DMS79 (cell line): ENCODE measurements around the gene ATP6V1A.

Source experiments
- DNase-seq: peaks from one replicate; lab custom pipeline; 2025; lab: John Stamatoyannopoulos, UW

The ATP6V1A gene

DNA sequence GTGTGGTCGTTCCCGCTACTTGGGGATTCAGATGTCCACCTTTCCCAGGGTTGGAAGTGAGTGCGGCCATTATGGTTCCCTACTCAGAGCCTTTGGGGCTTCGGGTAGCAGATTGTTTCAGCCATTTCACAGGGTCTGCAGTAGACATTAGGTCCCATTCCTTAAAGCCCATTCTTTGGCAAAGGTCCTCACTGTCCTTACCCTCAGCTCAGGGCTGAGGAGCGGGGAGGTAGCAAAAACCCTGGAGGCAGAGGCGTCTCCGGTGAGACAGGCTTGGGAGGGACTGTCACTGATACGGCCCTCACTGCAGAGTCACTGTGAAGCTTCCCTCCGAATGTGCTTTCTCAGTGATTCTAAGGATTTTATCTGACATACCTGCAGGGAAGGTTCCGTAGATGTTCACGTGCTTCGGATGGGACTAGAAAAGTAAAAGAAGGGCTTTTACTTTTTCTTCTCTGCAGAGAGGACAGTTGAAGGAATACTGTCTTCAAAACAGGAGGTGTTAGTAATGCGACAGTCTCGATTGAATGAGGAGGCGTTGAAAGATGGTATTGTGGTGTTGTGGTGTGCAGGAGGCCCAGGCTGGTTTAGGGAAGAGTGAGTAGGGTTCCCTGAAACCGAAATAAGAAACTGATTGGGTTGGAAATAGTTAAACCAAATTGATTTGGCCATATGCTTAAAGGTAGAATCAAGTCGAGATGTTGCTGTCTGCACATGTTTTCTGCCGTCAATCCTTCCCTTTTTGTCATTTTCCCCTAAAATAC is 630 bp downstream of the ATP6V1A start:
- DNase-seq = no peak

DNA sequence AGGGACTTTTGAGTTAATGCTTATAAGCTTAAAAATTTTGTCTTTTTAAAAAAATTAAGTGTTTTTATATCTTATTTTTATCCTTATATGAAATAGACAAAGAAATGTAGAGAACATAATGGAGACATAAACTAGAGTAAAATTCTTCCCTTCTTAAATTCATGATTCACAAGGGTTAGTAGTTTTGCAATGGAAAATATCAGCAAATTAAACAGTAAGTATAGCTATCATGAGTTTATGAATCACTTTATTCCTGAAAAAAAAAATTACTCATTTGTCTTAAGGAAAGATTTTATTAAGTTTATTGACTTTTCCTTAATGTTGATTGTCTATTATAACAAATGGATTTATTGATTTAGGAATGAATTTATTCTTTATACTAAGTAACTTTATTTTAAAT is 4.3 kb downstream of the ATP6V1A start:
- DNase-seq = no peak

DNA sequence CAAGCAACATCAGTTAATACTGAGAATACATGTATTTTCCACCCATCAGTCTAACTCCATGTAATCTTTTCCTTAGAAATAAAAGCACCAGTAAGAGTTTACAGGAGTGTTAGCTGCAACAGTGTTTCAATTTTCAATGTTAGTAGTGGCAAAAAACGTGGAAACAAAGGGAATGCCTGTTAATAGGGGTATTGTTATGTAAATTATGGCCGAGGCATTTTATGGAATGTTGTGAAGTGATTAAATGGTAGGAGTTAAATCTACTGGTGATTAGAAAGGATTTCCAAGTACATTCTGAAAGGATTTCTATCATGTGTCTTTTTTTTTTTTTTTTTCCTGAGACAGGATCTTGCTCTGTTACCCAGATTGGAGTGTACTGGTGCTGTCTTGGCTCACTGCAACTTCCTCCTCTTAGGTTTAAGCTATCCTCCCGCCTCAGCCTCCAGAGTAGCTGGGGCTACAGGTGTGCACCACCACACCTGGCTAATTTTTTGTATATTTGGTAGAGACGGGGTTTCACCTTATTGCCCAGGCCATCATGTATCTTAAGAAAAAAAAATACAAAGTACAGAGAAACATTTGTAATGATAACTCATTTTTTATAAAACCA is 6.6 kb downstream of the ATP6V1A start:
- DNase-seq = no peak

DNA sequence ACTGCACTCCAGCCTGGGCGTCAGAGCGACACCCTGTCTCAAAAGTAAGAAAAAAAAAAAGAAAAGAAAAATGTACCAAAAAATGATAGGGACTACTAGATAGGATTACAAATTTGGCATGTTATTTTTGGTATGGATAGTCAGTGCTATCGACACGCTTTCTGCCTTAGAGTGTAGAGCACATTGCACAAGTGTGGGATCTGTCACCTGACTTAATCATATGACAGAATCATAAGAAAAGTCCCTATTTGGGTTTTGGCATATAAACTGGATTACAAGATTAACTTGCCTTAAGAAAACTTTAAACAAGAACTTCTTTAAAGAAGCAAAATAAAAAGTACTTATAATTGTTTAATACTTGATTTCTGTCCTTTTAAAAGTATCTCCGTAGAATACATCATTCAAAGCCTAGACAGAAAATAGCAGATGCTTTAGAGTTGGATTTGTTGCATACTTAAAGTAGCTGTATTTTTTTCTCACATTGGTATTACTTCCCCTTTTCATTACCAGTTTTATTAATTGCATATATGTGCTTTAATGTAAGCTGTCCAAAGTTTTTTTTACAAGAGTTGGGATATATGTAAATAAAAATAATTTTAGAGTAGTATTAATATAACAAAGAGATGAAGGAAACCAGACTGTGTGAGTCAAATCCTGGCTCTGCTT is 7.8 kb downstream of the ATP6V1A start:
- DNase-seq = no peak

DNA sequence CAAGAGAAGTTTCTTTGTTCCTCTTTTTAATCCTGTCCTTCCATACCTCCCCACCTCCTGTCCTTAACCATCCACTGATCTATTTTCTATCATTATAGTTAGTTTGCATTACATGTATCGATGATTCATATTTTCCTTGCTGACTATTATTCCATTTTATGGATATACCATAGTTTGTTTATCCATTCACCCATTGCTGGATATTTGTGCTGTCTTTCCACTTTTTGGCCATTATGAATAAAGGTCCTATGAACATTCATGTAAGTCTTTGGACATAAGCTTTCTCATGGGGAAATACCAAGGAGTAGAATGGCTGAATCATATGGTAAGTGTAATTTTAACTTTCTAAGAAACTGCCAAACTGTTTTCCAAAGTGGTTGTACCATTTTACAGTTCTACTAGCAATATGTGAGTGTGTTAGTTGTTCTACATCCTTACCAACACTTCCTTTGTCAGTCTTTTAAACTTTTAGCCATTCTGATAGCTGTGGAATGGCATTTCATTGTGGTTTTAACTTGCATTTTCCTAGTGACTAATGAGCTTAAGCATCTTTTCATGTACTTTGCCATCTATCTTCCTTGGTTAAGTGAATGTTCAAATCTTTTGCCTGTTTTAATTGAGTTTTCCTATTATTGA is 11.7 kb downstream of the ATP6V1A start:
- no peak for DNase-seq

DNA sequence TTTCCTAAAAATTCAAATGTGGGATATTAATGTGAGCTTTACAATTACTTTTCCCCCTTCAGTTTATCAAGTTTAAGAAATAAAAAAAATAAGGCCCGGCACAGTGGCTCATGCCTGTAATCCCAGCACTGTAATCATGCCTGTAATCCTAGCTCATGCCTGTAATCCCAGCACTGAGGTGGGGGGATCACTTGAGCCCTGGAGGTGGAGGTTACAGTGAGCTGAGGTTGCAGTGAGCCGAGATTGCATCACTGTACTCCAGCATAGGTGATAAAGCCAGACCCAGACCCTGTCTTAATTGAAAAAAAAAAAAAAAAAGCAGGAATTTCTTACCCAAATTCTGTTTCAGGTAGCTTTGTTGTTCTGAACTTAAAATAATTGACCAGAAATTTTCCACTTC is 17.9 kb downstream of the ATP6V1A start:
- DNase-seq = no peak

DNA sequence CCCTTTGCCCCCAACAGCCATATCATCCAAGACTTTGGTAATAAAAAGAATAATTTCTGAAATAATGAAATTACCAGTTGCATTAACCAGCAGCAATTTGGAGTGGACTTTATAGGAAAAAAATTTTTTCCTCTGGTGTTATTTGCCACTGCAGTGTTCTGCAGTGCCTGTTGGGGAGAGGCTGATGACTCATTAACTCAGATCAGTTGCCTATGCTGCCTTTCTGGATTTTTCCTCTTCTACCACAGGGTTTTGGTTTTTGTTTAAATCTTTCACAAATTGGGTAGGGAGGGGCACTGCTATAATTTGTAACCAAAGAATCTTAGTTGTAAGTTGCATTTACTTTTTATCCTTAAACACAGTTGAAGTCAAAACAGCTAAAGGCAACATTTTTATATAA is 22.7 kb downstream of the ATP6V1A start:
- no peak for DNase-seq

DNA sequence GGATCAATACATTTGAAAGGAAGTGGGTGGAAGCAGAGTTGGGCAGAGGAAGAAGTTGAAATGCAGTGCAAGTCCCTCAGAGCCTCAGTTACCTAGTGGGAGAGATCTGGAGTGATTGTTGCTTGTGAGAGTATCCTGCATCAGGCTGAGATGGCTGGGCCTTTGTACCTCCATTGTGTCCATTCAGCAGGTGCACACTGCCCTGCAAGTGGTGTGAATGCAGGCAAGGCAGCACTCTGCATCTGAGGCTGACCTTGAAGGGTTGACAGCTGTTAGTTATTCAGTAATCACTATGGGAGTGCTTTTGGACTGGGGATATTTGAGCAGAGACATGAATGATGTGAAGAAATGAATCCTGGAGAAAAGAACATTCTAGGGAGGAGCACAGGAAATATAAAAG is 25.2 kb downstream of the ATP6V1A start:
- DNase-seq = no peak

DNA sequence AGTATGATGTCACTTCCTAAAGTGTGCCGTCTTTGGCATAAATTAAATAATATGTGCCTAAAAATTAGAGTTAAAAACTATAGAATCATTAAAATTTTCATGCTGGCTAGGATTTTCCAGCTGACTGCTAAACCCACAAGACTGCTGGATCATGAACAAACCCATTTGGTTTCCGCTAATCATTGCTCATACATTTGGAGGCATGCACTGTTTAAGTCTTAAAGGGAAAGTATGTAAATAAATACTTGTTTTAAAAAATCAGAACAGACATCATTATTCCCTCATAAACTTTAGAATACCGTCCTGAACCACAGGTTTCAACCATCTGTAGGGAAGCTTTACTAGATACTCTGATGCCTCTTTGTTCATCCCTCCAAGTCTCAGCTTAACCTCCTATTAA is 26.5 kb downstream of the ATP6V1A start:
- DNase-seq = no peak

DNA sequence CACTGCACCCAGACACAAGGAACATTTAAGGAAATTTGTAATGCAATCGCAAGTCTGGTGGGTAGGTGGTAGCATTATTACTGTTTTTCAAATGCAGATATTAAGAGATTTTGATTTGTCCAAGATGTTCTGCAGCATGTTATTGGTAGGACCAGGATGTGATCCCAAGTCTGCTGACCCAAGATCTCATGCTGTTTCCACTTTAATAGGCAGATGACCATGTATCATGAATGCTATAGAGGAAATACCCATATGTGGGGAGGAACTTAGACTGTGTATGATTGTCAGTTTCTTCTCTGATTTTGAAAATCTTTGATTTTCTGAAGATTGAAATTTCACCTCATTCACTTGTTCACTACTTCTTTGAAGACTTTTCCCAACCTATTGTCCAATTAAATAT is 28.7 kb downstream of the ATP6V1A start:
- no peak for DNase-seq

DNA sequence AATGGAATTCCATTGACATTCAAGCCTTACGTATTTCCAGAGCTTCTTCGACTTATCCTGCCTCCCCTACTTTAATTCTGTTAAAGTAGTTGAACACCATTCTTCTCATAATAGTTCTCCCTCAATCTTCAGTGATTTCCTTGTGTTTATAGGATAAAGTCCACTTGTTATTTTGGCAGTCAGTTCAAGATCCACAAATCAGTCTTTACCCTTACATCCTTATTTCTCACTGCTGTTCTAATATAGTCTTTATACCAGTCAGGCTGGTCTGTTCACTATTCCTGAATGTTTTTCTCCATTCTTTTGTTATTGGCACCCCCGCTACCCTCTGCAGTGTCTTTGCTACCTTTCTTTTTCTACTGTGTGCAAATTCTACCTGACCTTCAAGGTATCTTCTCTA is 29.7 kb downstream of the ATP6V1A start:
- no peak for DNase-seq

DNA sequence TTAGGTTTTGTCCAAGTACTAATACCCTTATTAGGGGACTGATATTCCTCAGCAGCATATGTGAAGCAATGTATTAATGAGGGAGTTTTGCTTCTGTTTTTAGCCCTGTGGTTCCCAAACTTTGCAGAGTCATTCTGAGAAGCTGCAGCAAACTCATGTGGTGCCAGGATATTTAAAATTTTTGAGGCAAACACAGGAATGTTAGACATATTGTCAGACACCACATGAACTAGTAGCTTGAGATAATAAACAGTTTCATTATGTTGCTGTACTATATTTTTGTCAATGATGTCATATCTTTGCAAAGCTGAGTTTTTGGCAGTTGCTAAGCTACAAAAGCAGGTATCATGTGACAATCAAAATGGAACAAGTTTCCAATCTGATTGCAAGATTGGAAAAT is 36.6 kb downstream of the ATP6V1A start:
- DNase-seq = no peak

DNA sequence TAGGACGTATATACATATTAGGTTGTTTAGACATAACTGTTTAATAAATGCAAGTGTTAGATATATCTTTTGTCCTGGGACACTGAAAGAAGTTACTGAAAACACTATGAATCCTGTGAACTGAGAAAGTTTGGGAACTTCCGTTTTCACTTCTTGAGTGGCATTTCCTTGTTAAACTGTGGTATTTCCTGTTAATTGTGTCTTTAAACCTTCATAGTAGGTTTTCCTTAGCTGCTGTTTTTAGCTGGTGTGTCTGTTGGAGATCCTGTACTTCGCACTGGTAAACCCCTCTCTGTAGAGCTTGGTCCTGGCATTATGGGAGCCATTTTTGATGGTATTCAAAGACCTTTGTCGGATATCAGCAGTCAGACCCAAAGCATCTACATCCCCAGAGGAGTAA is 37.1 kb downstream of the ATP6V1A start:
- DNase-seq = no peak

DNA sequence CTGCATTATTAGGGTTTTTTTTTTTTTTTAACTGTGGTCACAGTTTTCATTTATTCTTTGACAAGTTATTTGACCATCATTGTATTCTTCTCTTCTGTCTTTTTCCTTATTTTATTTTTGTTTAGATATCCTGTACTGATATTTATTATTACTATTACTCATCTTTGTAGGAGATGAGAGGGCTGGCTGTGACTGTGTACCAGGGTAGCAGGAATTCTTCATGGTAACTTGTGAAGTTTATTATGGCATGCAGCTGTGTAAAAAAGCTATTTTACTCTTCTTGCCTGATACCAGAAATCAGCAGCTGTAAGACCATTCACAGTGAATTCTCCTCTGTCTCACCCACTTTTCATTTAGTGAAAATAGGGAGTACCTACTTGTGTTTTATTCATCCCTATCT is 44.5 kb downstream of the ATP6V1A start:
- DNase-seq = no peak

DNA sequence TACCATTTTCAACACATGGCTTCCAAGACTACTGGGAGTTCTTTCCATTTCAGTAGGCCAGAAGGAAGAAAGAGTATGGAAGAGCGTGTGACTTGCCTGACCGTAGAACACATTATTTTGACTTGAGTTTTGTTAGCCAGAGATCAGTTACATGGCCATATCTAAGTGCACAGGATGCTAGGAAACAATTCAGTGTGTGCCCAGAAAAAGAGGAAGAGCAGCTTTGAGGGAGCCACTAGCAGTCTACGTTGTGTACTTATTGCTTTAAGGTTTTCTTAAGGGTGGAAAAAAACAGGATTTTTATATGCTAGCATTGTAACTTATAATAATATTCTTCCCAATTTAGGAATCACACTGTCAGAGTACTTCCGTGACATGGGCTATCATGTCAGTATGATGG is 47.7 kb downstream of the ATP6V1A start:
- DNase-seq = no peak

DNA sequence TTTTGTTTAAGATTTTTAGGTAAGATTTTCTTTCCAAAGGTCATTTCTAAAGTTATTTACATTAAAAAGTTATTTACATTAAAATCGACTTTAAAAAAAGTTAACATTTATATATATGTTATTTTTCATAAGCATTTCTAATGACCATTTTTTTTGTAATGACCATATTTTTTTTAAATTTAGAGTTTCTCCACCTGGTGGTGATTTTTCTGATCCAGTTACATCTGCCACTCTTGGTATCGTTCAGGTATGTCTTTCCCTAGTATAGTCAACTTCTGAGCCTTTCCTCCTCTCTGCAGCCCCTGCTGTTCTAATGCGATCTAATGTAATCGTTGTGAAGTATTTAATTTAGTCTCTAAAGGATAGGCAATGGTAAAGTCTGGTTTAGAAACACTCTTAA is 48.9 kb downstream of the ATP6V1A start:
- DNase-seq = no peak

DNA sequence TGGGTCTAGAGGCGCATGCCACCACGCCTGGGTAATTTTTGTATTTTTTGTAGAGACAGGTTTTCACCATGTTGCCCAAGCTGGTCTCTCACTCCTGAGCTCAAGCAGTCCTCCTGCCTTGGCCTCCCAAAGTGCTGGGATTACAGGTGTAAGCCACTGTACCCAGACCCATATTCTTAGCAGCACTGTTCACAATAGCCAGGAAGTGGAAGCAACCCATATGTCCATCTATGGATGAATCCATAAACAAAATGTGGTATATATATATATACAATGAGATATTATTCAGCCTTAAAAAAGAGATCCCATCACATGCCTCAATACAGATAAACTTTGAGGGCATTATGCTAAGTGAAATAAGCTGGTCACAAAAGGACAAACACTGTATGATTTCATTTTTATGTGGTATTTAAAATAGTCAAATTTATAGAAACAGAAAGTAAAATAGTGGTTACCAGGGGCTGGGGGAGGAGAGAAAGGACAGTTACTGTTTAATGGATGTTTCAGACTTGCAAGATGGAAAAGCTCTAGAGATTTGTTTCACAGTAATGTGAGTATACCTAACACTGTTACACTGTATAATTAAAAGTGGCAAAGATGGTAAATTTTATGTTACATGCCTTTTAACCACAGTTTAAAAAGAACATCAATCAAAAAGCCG is 56.1 kb downstream of the ATP6V1A start:
- DNase-seq = no peak

DNA sequence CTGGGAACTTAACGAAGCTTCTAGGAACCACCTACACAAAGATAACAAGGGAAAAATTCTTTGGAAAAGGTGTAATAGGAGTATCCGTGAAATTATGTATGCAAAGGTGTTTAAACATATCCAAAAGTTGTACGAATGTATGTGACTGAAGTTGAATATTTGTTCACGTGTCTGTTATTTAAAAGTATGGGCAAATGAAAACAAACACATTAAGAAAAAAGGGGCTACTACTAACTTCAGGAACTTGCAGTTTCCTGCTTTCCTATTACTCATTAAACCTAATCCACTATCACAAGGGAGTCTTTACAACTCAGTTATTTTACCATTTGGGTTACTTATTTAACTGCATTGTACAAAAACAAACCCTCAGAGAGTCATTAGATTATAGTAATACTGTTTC is 57.8 kb downstream of the ATP6V1A start:
- DNase-seq = no peak

DNA sequence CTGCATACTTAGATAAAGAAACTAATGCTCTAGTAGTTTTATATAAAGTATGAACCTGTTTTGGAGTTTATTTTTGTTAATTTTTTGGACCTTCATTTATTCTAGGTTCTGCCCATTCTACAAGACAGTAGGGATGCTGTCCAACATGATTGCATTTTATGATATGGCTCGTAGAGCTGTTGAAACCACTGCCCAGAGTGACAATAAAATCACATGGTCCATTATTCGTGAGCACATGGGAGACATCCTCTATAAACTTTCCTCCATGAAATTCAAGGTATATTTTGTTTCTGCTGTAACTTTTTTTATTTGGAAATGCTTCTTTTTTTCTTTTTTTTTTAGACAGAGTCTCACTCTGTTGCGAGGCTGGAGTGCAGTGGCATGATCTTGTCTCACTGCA is 58.4 kb downstream of the ATP6V1A start:
- DNase-seq = no peak

DNA sequence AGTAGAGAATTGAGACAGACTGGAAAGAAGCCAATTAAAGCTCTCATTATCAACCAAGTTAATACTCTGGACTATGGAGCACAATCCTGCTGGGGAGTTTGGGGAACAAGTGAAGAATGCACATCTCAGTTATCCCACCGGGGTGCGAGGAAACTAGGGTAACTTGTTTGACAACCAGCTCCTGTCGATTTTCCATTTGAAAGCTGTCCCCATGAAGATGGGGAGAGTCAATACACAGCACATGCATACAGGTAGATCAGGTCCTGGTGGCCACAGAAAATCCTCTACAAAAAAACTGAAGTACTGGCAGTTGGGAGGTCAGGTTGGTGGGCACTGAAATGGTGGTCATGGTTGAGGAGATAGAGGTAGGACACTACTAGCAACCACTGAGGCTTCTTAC is 66.0 kb downstream of the ATP6V1A start:
- DNase-seq = no peak

DNA sequence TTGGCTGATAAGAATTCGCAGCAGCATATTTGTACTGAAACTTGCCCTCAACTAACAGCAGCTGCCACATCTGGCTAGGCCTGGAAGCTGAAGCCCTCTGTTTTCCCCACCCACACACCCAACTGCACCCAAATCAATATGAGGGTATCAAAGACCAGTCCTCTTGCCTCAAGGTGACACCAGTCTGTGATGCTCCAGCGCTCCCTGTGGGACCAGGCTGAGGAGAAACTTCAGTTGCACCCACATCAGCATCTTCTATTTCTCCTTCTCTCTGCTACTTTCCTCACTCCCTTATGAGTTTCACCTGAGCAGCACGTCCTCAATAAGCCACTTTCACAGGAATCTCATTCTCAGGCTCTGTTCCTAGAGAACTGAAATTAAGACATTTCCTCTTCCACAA is 73.0 kb downstream of the ATP6V1A start:
- DNase-seq = no peak

DNA sequence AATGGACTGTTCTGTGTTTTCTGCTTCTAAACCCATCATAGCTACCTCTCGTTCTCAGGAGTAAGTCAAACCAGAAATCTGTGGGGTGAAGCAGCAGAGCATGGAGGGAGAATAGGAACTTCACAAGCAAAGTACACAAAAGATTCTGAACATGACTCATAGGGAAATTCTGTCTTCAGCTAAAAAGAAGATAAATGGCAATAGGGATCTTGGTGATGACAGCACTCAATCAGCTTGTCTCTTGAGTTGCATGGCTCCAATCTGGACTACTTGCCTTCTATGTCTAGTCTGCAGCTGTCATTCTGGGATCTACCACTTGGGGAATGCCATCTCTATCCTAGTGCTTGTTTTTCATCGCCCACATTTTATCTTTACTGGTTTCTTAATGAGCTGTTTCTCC is 78.3 kb downstream of the ATP6V1A start:
- no peak for DNase-seq

DNA sequence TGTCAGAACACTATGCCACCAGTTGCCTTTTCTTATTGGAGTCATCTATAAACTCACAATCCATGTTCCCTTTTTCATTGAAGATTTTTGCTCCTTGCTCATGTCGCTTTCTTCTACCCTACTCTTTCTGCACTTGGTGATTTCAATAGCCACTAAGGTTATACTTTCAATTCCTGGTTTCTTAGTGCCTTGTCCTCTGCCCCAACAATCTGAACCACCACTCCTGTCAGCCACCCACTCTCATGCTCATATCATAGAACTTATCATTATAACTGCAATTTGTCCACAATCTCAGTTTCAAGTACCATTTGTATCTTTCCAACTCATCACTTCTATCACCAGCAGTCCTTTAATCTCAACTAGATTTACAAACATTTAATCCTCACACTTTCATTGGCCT is 81.8 kb downstream of the ATP6V1A start:
- no peak for DNase-seq
